GM21723 (cell line): ENCODE results near the gene IMPDH2.

ENCODE experiments used
- ATAC-seq: cut with Tn5 transposase; IDR thresholded peaks from one replicate; pipeline ENCODE4 v1.9.1; 2021; ENCODE audit warnings: mild to moderate bottlenecking, moderate library complexity; ENCODE audit not compliant: unreplicated experiment

The IMPDH2 gene

DNA sequence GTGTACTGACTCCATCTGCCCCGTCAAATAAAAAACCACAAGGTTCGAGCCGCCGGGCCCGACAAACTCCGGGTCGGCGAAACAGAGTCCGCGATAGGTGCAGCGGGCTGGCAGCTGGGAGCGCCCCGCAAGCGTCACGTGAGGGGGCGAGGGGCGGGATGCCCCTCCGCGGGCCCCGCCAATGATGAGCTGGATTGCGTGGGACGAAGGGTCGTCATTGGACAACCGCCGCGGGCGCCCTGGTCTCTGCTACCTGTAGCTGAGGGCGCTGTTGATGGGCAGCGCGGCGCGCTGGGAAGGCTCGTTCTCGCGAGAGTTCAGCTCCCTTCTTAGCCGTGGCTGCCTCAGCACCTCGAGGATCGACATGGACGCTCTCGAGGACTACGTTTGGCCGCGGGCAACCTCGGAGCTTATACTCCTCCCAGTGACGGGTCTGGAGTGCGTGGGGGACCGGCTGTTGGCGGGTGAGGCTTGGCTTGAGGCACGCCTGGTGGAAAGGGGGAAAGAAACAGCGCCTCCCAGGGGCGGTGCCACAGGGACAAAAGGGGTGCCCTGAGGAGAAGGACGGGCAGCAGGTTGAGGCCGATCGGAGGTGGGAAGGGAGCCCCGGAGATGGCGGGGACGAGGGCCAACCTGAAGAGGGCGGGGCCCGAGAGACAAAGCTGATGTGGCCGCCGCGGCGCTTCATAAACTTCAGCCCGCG lies 22.0 kb downstream of the IMPDH2 start, which contains the start of gene WDR6:
Gene WDR6, plus strand, starts transcription at position 324 of the 703 bp plus-strand sequence. Its CDS starts 41 bp downstream, at position 365.
- ATAC-seq: peak; percentile 87

DNA sequence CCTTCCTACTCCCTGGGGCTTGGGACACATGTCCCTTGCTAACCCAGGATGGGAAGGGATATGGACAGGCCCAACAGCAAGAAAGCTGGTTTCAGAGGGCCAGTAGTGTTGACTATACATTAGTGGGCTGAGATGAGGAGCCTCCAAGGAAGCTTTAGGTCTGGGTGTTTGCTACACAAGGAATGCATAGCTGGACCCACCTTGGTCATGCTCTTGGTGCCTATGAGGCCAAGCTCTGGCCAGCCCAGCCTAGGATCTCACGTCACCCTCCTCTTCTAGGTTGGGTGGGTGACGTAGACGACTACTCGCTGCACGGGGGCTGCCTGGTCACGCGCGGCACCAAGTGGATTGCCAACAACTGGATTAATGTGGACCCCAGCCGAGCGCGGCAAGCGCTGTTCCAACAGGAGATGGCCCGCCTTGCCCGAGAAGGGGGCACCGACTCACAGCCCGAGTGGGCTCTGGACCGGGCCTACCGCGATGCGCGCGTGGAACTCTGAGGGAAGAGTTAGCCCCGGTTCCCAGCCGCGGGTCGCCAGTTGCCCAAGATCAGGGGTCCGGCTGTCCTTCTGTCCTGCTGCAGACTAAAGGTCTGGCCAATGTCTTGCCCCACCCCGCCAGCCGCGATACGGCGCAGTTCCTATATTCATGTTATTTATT lies 22.7 kb downstream of the IMPDH2 start:
- ATAC-seq: peak; percentile 1

DNA sequence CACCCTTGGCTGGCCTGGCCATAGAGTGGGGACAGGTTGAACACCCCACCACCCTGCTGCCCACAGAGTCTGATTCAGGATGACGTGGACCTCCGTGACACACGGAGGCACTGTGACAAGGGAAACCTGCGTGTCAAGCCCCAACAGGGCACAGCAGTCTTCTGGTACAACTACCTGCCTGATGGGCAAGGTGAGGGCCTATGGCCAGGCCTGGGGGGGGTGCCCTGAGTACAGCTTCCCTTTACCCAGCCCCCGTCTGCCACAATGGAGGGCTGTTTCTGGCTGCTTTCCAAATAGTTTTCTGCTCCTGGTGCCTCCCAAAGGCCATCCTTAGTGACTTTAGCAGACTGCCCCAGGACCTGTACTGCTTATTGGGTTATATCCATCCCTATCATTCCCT lies 23.2 kb downstream of the IMPDH2 start:
- no peak for ATAC-seq

DNA sequence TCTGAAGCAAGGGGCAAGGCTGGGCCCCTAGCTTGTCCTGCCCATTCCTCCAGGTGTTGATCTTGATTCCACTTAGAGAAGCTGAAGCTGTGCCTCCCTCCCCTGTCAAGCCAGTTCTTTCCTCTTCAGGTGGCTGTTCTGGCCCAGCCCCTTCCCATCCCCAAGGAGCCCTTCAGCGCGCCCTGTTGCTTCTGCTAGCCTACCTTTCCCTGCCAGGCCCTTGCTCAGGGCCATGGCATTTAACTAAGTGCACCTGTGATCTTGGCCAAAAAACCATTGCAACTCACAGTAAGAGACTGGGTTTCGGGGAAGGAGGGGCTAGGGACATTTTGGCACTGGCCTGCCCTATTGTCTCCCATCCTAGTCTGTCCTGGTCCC lies 23.9 kb downstream of the IMPDH2 start:
- ATAC-seq: no peak

DNA sequence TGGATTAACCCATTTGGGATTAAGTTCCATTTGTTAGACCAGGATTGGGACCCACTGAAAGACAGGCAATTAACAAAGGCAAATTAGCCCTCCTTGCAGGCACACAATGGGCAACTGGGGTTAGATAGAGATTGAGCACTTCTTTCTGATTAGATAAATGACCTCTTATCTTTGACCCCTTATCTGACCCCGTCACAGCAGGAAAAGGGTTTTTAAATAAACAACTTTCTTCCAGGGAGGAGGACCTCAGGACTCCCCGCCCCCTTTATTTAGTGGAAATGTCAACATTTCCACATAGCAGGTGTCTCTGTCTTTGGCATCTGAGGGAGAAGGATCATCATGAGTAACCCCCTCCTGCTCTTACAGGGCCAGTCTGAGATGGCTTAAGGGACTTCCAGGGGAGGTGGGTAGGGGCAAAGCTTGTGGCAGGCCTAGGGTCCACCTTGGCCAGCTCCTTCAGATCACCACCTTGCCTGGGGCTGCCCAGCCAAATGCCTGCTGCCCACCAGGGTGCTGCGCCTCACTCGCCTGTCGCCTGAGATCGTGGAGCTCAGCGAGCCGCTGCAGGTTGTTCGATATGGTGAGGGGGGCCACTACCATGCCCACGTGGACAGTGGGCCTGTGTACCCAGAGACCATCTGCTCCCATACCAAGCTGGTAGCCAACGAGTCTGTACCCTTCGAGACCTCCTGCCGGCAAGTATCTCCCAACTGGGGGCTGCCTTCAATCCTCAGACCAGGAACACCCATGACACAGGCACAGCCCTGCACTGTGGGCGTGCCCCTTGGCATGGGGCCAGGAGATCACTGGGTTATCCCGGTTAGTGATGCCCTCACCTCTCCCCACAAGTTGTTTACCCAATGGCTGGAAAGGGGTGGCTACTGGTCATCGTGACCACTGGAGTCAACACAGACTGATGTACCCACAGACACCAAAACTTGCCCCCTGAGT lies 24.6 kb downstream of the IMPDH2 start:
- ATAC-seq: no peak

DNA sequence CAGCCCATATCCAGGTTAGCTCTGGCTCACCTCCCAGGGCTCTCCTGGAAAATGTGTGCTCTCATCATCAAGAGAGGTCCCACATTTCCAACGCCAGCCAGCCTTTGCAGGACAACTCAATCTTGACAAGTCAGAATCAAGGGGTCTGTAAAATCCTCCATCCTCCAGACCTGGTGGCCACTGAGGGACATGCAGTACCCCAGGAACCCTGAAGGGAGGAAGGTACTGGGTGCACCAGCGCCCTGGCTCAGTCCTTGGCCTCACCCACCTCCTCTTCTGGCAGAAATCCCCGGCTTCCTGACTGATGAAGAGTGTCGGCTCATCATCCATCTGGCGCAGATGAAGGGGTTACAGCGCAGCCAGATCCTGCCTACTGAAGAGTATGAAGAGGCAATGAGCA lies 28.0 kb downstream of the IMPDH2 start:
- ATAC-seq: no peak

DNA sequence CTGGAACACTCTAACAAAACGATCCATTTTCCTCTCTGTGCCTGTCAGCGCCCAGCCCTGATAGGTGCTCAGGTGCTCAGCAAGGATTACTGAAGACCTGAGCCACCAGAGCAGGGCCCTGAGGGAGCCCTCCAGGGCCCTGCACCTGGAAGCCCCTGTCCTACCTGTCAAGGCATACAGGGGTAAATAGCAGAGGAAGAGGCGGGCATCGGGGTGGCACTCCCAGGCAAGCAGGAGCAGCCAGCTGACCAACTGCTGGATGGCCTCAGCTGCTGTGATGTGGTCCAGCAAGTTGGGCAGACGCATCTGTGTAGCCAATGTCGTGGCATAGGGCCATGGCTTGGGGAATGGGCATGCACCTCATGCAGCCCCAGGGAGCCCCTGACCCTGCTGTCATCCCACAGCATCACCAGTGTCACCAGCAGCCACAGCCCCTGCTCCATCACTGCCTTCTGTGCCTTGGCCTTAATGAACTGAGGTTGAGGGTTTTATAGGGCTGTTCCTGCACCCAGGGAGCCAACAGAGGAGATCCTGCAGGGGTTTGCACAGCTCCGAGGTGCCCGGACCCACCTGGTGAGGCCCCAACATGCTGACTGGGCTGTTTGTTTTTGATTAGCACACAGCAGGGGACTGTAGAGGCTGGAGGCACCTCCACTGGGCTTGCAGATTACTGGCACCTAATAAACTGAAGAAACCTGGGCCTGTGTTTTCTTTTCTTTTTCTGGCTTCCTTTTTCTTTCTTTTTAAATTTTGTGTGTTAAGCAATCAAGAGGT lies 29.9 kb downstream of the IMPDH2 start:
- ATAC-seq: no peak

DNA sequence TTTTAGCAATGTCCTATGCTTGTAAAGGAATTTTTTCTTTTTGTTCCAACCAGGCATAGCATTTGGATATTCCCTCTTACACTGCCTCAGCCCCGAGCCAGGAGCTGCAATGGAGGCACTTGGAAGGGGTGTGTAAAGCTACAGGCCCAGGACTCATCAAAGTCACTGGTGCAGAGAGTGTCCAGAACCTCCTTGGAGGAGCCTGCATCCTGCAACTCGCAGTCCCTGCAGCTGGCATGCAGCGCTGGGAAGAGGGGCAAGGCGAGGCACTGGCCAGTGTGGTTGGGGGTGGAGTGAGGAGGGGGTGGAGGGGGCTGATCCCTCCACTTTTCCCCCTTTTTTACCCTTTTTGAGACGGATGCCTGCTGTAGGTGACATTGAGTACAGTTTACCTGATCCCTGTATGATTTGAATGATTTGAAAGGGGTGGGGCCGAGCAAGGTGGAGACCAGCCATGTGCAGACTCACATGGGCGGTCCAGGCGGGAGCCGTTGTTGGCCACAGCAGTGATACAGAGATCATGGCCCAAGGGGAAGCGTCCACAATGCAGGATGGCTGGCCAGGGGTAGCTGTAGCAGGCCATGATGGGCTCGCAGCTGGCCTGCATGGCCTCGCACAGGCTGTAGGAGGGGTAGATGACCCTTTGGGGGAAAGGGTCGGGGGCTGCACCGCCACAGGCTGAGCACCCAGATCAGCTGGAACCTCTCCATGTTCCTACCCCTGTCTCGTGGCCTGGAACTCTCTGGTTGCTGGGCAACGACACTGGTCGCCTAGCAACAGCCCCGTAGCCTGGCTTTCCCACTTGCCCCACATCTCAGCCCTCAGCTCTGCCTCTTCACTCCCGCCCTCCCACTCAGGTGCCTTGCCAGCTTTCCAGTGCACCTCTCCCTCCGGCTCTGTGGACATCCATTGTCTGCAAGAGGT lies 31.2 kb downstream of the IMPDH2 start:
- ATAC-seq: no peak

DNA sequence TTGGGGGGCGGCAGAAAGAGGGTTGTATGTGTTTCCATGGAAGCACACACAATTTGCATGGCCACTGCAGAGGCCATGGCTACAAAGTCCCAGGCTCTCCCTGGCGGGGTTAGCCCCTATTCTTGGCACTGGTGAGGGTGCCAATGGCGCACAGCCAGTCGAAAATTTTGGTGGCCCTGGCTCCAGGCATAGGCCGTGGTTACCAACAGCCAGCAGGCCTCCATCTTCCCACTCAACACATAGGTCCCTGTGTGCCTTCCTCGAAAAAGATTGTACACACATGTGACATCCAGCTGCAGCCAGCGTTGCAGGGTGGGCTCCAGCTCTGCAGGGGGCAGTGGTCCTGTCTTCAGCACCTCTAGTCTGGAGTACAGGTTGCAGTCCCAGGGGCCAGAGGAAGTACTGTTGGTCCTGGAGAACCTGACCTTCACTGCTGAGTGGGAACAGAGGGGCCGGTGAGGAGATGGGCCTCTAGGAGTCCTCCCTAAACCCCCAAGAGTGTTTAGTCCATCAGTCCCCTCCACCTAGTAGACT lies 32.0 kb downstream of the IMPDH2 start:
- no peak for ATAC-seq

DNA sequence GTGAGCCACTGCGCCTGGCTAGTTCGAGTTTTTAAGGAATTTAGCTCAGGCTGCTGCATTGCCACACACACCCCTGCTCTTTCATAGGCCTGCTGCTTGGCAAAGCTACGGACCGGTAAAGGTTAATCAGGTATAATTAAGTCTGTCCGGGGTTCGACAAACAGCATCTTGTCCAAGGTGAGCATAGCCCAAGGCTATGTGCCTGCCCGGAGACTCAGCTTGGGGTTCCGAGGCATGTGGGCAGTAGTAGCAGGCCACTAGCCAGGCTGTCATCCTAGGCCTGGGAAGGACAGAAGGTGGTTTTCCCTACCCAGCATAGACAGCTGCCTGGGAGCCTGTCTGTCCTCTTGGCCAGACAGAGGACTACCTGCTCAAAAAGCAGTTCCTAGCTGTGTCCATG lies 32.6 kb downstream of the IMPDH2 start:
- no peak for ATAC-seq

DNA sequence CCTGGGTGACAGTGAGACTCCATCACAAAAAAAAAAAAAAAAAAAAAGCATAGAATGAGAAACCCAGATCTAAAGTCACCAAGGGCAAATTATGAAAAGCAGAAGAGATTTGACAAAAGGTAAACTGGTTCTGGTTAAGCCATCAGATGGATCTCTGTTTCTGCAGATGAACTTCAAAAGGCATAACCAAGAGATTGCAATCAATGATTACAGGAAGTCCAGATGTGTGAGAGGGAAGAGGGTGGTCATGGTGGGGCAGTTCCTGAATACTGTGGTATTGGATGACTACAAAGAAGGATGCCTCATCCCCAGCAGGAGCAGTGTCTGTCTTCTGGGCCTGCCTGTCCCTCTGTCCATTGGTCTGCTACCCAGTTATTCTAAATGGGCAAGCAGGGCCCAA lies 35.4 kb downstream of the IMPDH2 start:
- ATAC-seq: no peak

DNA sequence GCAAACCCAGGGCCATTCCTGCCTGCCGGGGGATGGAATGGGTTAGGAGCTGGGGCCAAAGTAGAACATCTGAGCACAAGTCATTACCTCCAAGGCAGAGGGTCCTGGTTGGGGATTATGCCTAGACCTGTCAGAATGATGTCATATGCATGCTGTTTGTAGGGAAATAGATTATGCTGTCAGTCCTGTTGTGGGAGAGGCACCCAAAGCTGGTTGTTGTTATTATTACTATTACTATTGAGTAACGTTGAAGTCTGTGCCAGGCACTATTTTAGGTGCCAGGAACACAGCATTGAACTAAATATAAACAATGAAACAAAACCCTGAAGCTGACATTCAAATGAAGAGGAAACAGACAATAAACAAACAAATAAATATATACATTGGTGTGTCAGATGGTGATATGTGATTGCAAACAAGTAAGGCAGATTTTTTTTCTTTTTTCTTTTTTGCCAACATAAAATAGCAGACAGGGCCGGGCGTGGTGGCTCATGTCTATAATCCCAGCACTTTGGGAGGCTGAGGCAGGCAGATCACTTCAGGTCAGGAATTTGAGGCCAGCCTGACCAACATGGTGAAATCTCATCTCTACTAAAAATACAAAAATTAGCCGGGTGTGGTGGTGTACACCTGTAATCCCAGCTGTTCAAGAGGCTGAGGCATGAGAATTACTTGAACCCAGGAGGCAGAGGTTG lies 37.2 kb downstream of the IMPDH2 start:
- no peak for ATAC-seq

DNA sequence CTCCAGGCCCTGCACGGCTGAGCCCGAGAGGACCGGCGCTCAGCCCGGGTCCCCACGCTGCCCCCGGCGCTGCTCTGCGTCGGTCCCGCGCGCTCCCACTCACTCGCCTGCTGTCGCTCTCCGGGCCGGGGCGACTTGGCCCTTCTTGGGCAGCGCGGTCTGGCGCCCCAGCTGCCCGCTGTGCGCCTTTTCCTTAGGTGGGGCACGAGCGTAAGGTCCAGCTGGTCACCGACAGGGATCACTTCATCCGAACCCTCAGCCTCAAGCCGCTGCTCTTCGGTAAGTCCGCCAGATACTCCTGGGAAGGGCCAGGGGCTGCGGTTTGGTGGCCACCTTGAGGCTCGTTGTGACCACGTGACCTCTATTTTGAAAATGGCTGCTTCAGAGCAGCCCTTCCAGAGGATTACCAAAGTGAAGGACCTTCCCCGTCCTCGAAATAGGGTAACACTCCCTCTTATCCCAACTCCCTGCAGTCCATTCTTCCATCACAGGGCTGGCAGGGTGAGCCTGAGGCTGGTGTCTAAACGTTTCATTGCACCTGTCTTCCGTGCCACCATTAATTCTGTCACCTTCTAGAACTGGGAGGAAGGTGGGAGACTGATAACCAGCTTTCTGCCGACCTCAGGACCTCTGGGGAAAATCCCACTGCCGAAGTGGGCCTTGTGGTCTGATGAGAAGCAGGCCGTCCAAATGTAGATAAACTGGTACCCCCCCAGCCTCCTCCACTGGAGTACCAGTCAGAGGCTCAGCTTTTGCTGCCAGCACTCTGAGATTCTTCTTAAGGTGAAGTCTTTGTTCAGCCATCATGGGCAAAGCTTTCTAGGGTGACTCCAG lies 38.3 kb downstream of the IMPDH2 start:
- ATAC-seq: peak; percentile 20

DNA sequence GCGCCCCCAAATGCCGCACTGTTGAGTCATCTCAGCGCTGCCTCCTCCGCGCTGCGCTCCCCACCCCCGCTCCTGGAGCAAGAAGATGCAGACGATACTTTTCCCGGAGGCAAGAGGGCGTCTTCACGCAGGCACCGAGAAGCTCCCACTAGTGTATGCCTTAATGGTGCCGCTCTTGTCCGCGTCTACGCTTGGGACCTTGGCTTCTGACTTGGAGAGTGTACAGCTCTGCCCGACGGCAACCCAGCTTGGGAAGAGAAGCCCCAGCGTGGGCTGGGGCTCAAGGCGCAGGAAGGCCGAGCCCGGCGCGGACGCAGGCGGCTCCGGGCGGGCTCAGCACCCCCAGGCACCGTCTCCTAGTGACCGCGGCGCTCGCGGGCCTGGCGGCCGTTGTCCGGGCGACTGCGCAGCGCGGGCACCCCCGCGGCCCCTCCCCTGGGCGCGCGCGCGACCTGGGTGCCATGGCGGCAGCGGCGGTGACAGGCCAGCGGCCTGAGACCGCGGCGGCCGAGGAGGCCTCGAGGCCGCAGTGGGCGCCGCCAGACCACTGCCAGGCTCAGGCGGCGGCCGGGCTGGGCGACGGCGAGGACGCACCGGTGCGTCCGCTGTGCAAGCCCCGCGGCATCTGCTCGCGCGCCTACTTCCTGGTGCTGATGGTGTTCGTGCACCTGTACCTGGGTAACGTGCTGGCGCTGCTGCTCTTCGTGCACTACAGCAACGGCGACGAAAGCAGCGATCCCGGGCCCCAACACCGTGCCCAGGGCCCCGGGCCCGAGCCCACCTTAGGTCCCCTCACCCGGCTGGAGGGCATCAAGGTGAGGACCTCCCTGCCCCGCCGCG lies 39.2 kb downstream of the IMPDH2 start, which contains the start of gene P4HTM:
Gene P4HTM, plus strand, starts transcription at position 446 of the 840 bp plus-strand sequence. Its CDS starts 16 bp downstream, at position 462.
- peak; percentile 56 for ATAC-seq

DNA sequence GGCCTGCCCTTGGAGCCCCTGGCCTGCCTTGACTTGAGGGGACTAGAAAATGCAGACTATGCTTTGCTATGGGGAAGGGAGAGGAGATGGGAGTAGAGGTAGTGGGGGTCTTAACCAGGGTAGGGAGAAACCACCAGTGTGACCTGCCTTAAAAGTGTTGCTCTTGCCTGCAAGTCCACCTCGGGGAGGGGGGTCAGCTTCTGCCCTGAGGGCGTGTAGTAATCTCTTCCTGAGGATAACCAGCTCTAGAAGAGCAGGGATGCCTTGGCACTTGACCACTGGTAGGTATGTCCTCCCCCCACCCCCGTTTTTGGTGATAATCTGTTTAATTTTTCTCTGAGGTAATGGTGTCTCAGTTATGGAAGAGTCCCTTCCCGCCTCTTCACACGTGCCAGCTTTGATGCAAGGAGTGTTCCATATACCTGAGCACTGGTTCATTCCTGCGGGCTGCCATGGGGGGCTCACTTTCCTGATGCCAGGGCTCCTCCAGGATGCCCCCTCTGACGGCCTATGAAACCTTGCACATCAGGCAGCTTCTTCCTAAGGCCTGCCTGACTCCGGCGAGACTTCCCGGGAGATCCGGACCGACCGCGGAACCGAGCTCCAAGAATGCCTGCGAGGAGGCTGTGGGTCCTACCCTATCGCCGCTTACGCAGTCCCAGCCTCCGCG lies 39.9 kb downstream of the IMPDH2 start:
- ATAC-seq: no peak

DNA sequence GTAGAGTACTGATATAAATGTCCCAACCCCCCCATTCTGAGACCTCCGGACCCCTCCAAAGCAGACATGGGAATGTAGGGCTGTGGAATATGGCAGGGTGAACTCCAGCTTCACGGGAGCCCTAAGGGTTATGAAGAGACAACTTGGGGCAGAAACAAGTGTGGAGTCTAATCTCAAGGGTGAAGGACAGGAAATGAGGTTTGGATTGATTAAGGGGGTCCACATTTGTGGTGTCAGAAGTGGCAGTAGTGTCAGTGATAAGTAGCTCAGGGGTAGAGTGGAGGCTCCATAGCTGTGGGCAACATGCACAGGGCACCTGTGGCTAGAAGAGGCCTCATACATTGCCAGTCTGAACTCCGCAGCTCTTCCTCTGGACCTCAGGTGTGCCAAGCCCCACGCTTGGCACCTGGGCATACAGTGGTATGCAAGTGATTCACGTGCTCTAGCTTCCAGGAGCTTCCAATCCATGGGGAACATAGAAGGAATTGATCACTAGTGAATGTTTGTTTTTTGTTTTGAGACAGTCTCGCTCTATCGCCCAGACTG lies 43.3 kb downstream of the IMPDH2 start:
- ATAC-seq: no peak
